Osteoblast (primary cell): ENCODE results near the gene GABRB1. TPM values are rescaled to one million over a fixed set of nuclear protein-coding genes. Genes with fewer than 3 reads are reported as not detected.

Experiments used
- DNase-seq: peaks from one replicate; pipeline ENCODE4 v3.0.0; 2011; ENCODE audit warnings: low spot score, mixed read lengths; ENCODE audit not compliant: insufficient read length; ENCODE audit errors: missing footprints
- H2AFZ ChIP-seq: 2 replicates; pipeline ENCODE4 v1.6.0; 2011; ENCODE audit warnings: mild to moderate bottlenecking, low read length
- H3K27ac ChIP-seq: 2 replicates; pipeline ENCODE4 v1.5.1; 2011; ENCODE audit warnings: mild to moderate bottlenecking, low read depth, low read length, moderate library complexity
- H3K27me3 ChIP-seq: 2 replicates; pipeline ENCODE4 v1.6.0; 2012; ENCODE audit warnings: mild to moderate bottlenecking, control low read depth, inconsistent platforms, low read length, moderate library complexity; ENCODE audit not compliant: insufficient read depth
- H3K36me3 ChIP-seq: 2 replicates; pipeline ENCODE4 v1.5.1; 2011; ENCODE audit warnings: mild to moderate bottlenecking, low read length, control low read depth, moderate library complexity; ENCODE audit not compliant: insufficient read depth
- H3K4me1 ChIP-seq: 2 replicates; pipeline ENCODE4 v1.5.1; 2011; ENCODE audit warnings: mild to moderate bottlenecking, low read length, control low read depth, moderate library complexity; ENCODE audit not compliant: insufficient read depth
- H3K4me2 ChIP-seq: 2 replicates; pipeline ENCODE4 v1.6.0; 2011; ENCODE audit warnings: mild to moderate bottlenecking, low read length; ENCODE audit not compliant: insufficient read depth
- H3K4me3 ChIP-seq: fragments of 200-600 bp; sonication (generic); 3 replicates; pipeline ENCODE4 v1.5.1; 2012; ENCODE audit warnings: mild to moderate bottlenecking, low read length, inconsistent platforms; ENCODE audit not compliant: insufficient read depth
- H3K79me2 ChIP-seq: 2 replicates; pipeline ENCODE4 v1.6.0; 2012; ENCODE audit warnings: mild to moderate bottlenecking, low read length, control low read depth, inconsistent platforms; ENCODE audit not compliant: insufficient read depth
- H3K9me3 ChIP-seq: 2 replicates; pipeline ENCODE4 v1.5.1; 2011; ENCODE audit warnings: low read depth, low read length, control low read depth
- H4K20me1 ChIP-seq: 2 replicates; pipeline ENCODE4 v1.6.0; 2012; ENCODE audit warnings: mild to moderate bottlenecking, low read length, control low read depth; ENCODE audit not compliant: insufficient read depth
- CTCF ChIP-seq: IDR thresholded peaks from 2 replicates; pipeline ENCODE4 v1.5.1; 2011; ENCODE audit warnings: mild to moderate bottlenecking, low read depth, low read length, moderate library complexity; ENCODE audit errors: extremely low read depth
- total RNA-seq: library from RNA; depleted of rRNA; stranded (reverse); fragments of >200 nt; gene quantifications from 2 replicates; pipeline ENCODE4 v1.2.3, GENCODE V29; 2012

The GABRB1 gene
- total RNA-seq, 1 donor = not detected

- Histone ChIP-seq H3K79me2 (no peaks in the 10 kb centered on the region), H3K9me3 (no peaks in the 10 kb centered on the region), H3K4me1 (peaks cover 8% of the 10 kb centered on the region), H3K4me3 (no peak overlapping the region), H3K27ac (no peak overlapping the region), H2AFZ (no peak overlapping the region), H3K27me3 (no peaks in the 10 kb centered on the region), H3K4me2 (no peak overlapping the region), H3K36me3 (no peaks in the 10 kb centered on the region), H4K20me1 (no peaks in the 10 kb centered on the region)
- peak; percentile 26 for DNase-seq
- TF ChIP-seq CTCF = no peak
Observed at GRCh38 chr4:47195706-47196105, 164.3 kb downstream of the GABRB1 start.

- H4K20me1 ChIP-seq = no peaks in the 10 kb centered on the region
Observed at GRCh38 chr4:47198791-47199190, 167.4 kb downstream of the GABRB1 start.

GRCh38 chr4:47203593-47203992 lies 172.2 kb downstream of the GABRB1 start:
- Histone ChIP-seq H2AFZ (peak overlapping the region; percentile 13), H3K36me3 (no peaks in the 10 kb centered on the region), H3K27ac (no peak overlapping the region), H3K4me3 (no peak overlapping the region), H3K79me2 (no peaks in the 10 kb centered on the region), H3K4me2 (no peak overlapping the region), H3K27me3 (no peaks in the 10 kb centered on the region), H3K4me1 (no peaks in the 10 kb centered on the region), H3K9me3 (no peaks in the 10 kb centered on the region), H4K20me1 (no peaks in the 10 kb centered on the region)
- no peak for DNase-seq
- TF ChIP-seq CTCF = no peak

More at GRCh38 chr4:47198791-47199190, 167.4 kb downstream of the GABRB1 start:
- Histone ChIP-seq H3K4me1 (peaks cover 8% of the 10 kb centered on the region), H3K4me2 (no peak overlapping the region), H3K4me3 (no peak overlapping the region), H3K9me3 (no peaks in the 10 kb centered on the region), H3K27ac (no peak overlapping the region), H3K36me3 (no peaks in the 10 kb centered on the region), H3K27me3 (no peaks in the 10 kb centered on the region), H2AFZ (no peak overlapping the region), H3K79me2 (no peaks in the 10 kb centered on the region)
- no peak for TF ChIP-seq CTCF
- DNase-seq = no peak

GRCh38 chr4:47207555-47207954 lies 176.2 kb downstream of the GABRB1 start:
- no peak overlapping the region for H3K4me2 ChIP-seq
- peaks cover 21% of the 10 kb centered on the region for H3K4me1 ChIP-seq
- no peaks in the 10 kb centered on the region for H3K27me3 ChIP-seq
- H3K27ac ChIP-seq = no peak overlapping the region
- H3K4me3 ChIP-seq = no peak overlapping the region
- H3K36me3 ChIP-seq = no peaks in the 10 kb centered on the region
- TF ChIP-seq CTCF = no peak
- no peaks in the 10 kb centered on the region for H3K9me3 ChIP-seq
- no peaks in the 10 kb centered on the region for H3K79me2 ChIP-seq
- H4K20me1 ChIP-seq = no peaks in the 10 kb centered on the region
- DNase-seq = no peak
- H2AFZ ChIP-seq = no peak overlapping the region
